ENCODE results near the gene NTN5.

DNA sequence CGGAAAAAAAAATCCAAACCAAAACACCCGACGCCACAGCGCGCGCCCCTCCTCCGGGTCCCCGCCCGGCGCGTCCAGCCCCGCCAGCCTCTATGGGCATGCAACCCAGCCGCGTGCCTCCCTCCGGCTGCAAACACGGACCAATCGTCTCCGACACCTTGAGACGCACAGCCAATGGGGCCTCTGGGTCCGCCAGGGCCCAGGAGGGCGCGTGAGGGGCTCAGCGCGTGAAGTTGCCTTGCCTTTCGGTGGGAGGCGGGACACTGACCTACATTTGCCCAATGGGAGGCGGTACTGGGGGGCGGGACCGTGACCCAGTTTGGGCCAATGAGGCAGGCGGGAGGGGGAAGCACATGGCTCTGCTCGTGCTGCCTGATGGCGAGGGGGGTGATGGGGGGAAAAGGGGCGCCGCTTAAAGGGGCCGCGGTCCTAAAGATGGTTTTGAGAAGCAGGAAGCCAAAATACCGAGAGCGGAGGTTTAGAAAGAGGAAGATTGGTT, 35.3 kb downstream of the NTN5 start:
- peak; percentile 92 to 94 for TF ChIP-seq POLR2AphosphoS5 (IDR thresholded peaks at IDR 0.05; ENCODE audit: insufficient read depth in 1 of 2, low read depth in 1 of 2)
- TF ChIP-seq CTCF (IDR thresholded peaks at IDR 0.05), result no peak
- TF ChIP-seq POLR2A (IDR thresholded peaks at IDR 0.05), result no peak

Data from vagina (tissue), 2 donors.